NCI-H146 treated with DMSO at 0.1 percent for 48 hours (cell line): ENCODE measurements around the gene OLIG3.

Source experiments
- DNase-seq: peaks from one replicate; lab custom pipeline; 2025; ENCODE audit not compliant: unreplicated experiment; lab: John Stamatoyannopoulos, UW

The OLIG3 gene

GRCh38 chr6:137494281-137494987 lies at the start of gene OLIG3:
Gene OLIG3, minus strand, starts transcription at chr6:137494394. Its CDS starts 224 bp downstream, at chr6:137494170.
- DNase-seq, result no peak

- DNase-seq, result no peak
Measured at GRCh38 chr6:137543114-137543513, 48.9 kb upstream of the OLIG3 start.

GRCh38 chr6:137542713-137543112 lies 48.5 kb upstream of the OLIG3 start:
- DNase-seq, result no peak

- DNase-seq, result no peak
Measured at GRCh38 chr6:137541534-137542063, 47.4 kb upstream of the OLIG3 start.

GRCh38 chr6:137536104-137536773 lies 42.0 kb upstream of the OLIG3 start:
- DNase-seq, result no peak

- no peak for DNase-seq
Measured at GRCh38 chr6:137531376-137532092, 37.3 kb upstream of the OLIG3 start.

GRCh38 chr6:137530404-137530803 lies 36.2 kb upstream of the OLIG3 start:
- DNase-seq, result no peak

GRCh38 chr6:137522831-137523230 lies 28.6 kb upstream of the OLIG3 start:
- DNase-seq, result no peak

- no peak for DNase-seq
Measured at GRCh38 chr6:137522198-137522798, 28.1 kb upstream of the OLIG3 start.

- no peak for DNase-seq
Measured at GRCh38 chr6:137520520-137520919, 26.3 kb upstream of the OLIG3 start.

GRCh38 chr6:137519629-137520176 lies 25.5 kb upstream of the OLIG3 start:
- DNase-seq, result no peak

- no peak for DNase-seq
Measured at GRCh38 chr6:137518386-137518983, 24.3 kb upstream of the OLIG3 start.

GRCh38 chr6:137514418-137514817 lies 20.2 kb upstream of the OLIG3 start:
- no peak for DNase-seq

- no peak for DNase-seq
Measured at GRCh38 chr6:137512757-137513605, 18.8 kb upstream of the OLIG3 start.

- DNase-seq, result no peak
Measured at GRCh38 chr6:137510923-137511322, 16.7 kb upstream of the OLIG3 start.

- DNase-seq, result no peak
Measured at GRCh38 chr6:137498481-137499190, 4.4 kb upstream of the OLIG3 start.

GRCh38 chr6:137497721-137498463 lies 3.7 kb upstream of the OLIG3 start:
- no peak for DNase-seq

GRCh38 chr6:137496909-137497720 lies 2.9 kb upstream of the OLIG3 start:
- DNase-seq, result no peak
